ENCODE data around the gene LPCAT1. TPM values are rescaled to one million over a fixed set of nuclear protein-coding genes. Genes with fewer than 3 reads are reported as not detected.

The LPCAT1 gene
- total RNA-seq, 2 experiments from 2014 or later: 70.8 to 72.2 TPM

DNA sequence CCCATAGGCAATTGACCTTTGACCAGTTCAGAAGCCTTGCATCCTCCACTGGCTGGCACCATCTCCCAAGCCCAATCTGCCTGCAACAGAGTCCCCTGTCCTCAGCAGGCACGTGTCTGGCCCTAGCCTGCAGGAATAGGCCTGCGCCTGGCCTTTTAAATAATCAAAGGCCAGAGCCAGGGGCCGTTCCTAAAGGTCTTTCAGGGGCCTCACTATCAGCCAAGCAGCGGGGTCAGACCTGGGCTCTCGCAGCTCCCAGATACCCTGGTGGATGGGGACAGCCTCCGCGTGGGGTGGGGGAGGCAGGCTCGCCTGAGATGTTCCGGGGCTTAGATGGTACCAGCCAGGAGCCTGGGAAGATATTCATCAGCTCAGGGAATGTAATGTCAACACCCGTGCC, 111.1 kb downstream of the LPCAT1 start:
- POLR2A ChIA-PET: no interaction called here
- Mint-ChIP-seq H3K27me3 (peaks cover 2% of the 10 kb centered on the region), H3K4me3 (no peak overlapping the region), H3K36me3 (no peaks in the 10 kb centered on the region), H3K4me1 (no peaks in the 10 kb centered on the region), H3K27ac (no peak overlapping the region), H3K9me3 (no peaks in the 10 kb centered on the region)
- DNase-seq (no peak), ATAC-seq (ENCODE audit: low read depth) (no peak)

DNA sequence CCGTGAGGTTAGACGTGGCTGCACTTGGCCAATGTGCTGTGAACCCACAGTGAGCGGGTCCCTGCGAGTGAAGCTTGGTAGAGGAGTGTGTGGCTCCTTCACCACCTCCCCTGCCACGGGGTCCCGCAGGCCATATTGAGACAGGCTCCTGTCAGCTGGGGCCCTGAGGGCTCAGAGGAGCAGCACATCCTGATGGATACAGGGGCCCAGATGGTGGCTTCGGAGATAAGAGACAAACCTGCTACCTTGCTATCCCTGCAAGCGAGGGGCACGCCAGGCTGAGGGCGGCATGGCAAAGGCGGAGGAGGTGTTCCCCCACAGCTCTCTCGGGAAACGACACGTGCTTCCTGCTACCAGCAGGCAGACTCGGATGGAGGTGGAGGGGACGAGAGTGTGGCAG, 111.6 kb downstream of the LPCAT1 start:
- POLR2A ChIA-PET: no interaction called here
- no peaks in the 10 kb centered on the region for H3K36me3 Mint-ChIP-seq
- H3K4me3 Mint-ChIP-seq: no peak overlapping the region
- H3K9me3 Mint-ChIP-seq: no peaks in the 10 kb centered on the region
- no peak for ATAC-seq (ENCODE audit: low read depth)
- no peak for DNase-seq
- H3K27me3 Mint-ChIP-seq: peaks cover 2% of the 10 kb centered on the region
- H3K4me1 Mint-ChIP-seq: no peaks in the 10 kb centered on the region
- H3K27ac Mint-ChIP-seq: no peak overlapping the region

Small RNA genes within 50 kb of the gene (microRNA-seq; reads per million reads assigned to microRNA genes)
- gene MIR6075: not detected

Other genes starting within 250 kb of the LPCAT1 start
- gene TERT, start 228.9 kb downstream of the LPCAT1 start, total RNA-seq: under 1 TPM in 1 of 2 experiments, not detected in 1; 0.36 TPM
- gene CLPTM1L, start 178.9 kb downstream of the LPCAT1 start, total RNA-seq: 10 to 100 TPM; 80.9 to 82.7 TPM
- gene SLC6A3, start 78.5 kb downstream of the LPCAT1 start, total RNA-seq: under 1 TPM in 1 of 2 experiments, not detected in 1; 0.08 TPM